Tongue (tissue), 2 donors: ENCODE measurements around the gene PGAP6. TPM values are rescaled to one million over a fixed set of nuclear protein-coding genes. Genes with fewer than 3 reads are reported as not detected.

Source experiments
- DNase-seq: peaks from one replicate; pipeline ENCODE4 v3.0.0-alpha.2; 2015
- total RNA-seq: library from RNA; depleted of rRNA; stranded (reverse); fragments of >200 nt; gene quantifications from one replicate; pipeline ENCODE4 v1.2.3, GENCODE V29; 2014

PGAP6 gene
- total RNA-seq, 1 donor from 2014 or later = 29.6 TPM

DNA sequence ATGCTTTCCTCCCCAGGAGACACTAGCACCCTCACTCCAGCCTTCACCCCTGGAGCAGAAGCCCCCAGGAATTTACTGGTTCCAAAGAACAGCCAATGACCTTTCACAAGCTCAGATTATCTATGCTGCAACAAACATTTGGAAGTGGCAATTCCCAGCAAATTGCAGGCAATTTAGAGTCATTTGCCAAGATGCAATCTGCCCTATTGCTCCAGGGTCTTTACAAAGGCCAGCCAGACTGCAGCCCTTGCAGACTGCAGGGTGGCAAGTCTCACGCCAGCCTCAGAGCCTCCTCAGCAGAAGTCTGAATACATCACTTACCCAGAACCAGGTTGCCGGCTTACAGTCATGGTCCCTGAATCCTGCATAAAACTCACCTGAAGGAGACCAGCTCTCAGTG lies 51.0 kb downstream of the PGAP6 start:
- no peak for DNase-seq

DNA sequence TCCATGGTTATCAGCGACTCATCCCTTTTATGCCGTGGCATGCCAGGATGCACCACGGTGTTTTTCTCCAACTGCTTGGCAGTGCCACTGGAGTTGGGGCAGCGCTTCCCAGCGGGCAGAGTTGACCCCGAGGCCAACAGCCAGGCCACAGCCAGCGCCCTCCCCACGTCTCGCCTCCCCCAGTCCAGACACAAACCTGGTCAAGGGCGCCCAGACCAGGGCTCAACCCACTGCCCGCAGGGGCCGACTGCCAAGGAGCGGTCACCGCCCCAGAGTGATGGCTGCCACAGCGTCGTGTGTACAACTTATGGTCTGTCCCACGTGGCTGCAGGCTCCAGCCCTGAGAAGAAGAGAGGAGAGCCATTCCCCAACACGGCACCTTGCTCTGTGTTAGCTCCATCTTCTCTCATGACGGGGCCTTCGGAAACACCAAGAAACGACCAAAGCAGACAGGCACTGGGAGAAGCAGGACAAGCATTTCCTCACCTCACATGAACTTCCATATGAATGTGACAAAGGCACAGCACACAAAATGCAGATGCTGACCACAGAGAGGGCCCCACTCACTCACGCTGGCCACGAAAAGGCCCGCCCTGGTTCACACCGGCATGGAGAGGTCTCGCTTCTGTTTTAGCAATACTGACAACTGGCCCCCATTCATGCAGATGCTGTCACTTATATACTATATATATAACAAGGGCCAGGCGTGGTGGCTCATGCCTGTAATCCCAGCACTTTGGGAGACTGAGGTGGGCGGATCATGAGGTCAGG lies 56.2 kb downstream of the PGAP6 start:
- DNase-seq = no peak

DNA sequence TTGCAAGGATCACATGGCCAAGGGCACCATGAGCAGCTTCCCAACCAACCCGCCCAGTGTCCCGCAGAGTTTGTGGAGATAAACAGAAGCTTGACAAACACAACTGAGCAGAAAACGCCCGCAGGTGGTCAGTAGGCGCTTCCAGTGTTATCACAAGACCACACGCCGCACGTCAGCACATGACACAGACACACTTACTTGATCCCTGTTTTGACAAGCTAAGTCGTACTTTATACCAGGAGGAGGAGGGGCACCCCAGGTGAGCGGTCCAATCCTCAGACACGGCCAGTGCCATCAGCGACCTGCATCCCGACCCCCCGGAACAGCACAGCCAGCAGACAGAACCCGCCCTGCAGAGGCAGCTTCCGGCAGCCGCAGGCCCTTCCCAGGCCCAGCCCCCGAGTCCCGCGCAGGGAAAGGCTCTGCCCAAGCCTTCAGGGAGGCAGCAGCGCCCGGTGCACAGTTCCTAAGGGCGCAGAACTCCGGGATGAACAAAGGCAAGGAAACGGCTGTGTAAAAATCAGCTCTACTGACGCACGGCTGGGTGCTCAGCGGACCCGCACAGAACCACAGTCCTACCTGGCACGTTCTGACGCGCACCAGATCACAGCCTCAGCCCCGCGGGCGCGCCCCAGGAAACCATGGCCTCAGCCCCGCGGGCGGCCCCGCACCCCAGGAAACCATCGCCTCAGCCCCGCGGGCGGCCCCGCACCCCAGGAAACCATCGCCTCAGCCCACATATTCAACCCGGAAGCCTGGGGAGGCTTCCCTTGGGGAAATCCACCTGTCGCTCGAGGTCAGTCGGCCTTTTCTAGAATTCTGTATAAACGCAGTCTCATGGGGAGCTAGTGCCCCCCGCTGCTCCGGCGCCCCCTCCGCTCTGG lies 57.1 kb downstream of the PGAP6 start:
- DNase-seq = peak; percentile 7

DNA sequence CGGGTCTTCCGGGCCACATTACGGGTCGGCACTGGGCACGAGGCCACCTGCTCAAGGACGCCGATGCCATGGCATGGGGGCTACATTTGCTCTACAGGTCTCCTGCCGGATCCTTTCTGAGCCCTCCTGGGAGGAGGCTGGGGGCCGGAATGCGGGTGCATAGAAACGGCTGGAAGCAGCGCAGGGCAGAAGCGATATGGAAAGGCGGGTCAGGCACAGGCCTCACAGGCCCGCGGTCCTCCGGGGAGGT lies 57.7 kb downstream of the PGAP6 start:
- DNase-seq = no peak

DNA sequence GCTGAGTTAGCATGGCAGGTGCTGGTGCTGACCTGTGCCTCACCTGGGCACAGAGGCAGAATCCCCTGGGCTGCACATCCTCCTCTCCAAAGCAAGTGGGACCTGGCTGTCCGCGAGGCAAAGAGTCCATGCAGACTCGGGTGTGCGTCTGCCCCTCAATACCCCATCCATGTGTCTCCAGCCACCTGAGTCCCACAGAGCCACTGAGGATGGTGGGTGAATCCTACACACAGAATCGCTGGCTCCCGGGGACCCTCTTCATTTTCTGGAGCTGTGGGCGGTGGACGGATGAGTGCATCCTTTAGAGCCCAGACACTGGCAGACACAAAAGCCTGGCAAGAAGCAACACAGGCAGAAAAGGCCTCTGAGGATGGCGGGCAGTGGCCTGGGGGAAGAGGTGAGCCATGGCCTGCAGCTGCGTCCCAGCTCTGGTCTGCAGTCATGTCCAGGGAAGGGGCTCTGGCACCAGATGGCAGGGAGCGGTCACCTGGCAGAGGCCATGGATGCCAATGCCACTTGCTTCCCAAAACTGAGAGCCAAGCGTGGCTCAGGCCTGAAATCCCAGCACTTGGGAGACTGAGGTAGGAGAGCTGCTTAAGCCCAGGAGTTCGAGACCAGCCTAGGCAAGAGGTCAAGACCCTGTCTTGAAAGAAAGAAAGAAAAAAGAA lies 59.2 kb downstream of the PGAP6 start:
- no peak for DNase-seq

DNA sequence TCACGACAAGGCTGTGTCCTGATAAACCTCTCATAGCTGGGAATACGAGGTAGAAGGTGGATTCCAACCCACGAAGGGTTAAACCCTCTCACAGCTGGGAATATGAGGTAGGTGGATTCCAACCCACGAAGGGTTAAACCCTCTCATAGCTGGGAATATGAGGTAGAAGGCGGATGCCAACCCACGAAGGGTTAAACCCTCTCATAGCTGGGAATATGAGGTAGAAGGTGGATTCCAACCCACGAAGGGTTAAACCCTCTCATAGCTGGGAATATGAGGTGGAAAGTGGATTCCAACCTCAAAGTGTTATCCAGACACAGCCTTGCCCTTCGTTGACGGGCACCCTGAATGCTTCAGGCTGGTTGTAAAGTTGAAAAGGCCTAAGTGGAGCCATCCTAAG lies 60.2 kb downstream of the PGAP6 start:
- no peak for DNase-seq

Other genes starting within 250 kb of the PGAP6 start
- gene NPRL3, start 243.3 kb downstream of the PGAP6 start, total RNA-seq = 15.7 TPM
- gene HBZ, start 229.3 kb downstream of the PGAP6 start, total RNA-seq = 6.7 TPM
- gene HBM, start 216.0 kb downstream of the PGAP6 start, total RNA-seq = 19.6 TPM
- 803 TPM for gene HBA2, start 209.1 kb downstream of the PGAP6 start, total RNA-seq
- gene HBA1, start 205.3 kb downstream of the PGAP6 start, total RNA-seq = 357 TPM
- not detected for gene HBQ1, start 201.5 kb downstream of the PGAP6 start, total RNA-seq
- 60.5 TPM for gene LUC7L, start 152.5 kb downstream of the PGAP6 start, total RNA-seq
- 92.7 TPM for gene FAM234A, start 147.2 kb downstream of the PGAP6 start, total RNA-seq
- 2.3 TPM for gene RGS11, start 106.0 kb downstream of the PGAP6 start, total RNA-seq
- 1.7 TPM for gene ARHGDIG, start 101.4 kb downstream of the PGAP6 start, total RNA-seq
- 2.7 TPM for gene PDIA2, start 98.8 kb downstream of the PGAP6 start, total RNA-seq
- gene AXIN1, start 29.3 kb downstream of the PGAP6 start, total RNA-seq = 18.3 TPM
- gene MRPL28, start 11.4 kb downstream of the PGAP6 start, total RNA-seq = 41.7 TPM
- gene NME4, start 15.2 kb upstream of the PGAP6 start, total RNA-seq = 22.8 TPM
- 14.1 TPM for gene DECR2, start 19.9 kb upstream of the PGAP6 start, total RNA-seq
- gene RAB11FIP3, start 43.7 kb upstream of the PGAP6 start, total RNA-seq = 39.2 TPM
- 23.7 TPM for gene CAPN15, start 145.7 kb upstream of the PGAP6 start, total RNA-seq
- gene PRR35, start 178.4 kb upstream of the PGAP6 start, total RNA-seq = not detected
- gene NHLRC4, start 185.0 kb upstream of the PGAP6 start, total RNA-seq = 0.41 TPM
- gene PIGQ, start 188.0 kb upstream of the PGAP6 start, total RNA-seq = 9.9 TPM
- 18.2 TPM for gene RAB40C, start 208.1 kb upstream of the PGAP6 start, total RNA-seq
- not detected for gene WFIKKN1, start 249.0 kb upstream of the PGAP6 start, total RNA-seq